Anterior cingulate cortex (tissue), 58 donors: Measurements from ENCODE around the gene PALLD.
A peak's percentile ranks its signal among the peaks of the same experiment; 100 is the strongest.

Source experiments
- DNase-seq, 58 donors: peaks; one replicate each; lab custom pipeline; 2025; lab: John Stamatoyannopoulos, UW

Gene PALLD

DNA sequence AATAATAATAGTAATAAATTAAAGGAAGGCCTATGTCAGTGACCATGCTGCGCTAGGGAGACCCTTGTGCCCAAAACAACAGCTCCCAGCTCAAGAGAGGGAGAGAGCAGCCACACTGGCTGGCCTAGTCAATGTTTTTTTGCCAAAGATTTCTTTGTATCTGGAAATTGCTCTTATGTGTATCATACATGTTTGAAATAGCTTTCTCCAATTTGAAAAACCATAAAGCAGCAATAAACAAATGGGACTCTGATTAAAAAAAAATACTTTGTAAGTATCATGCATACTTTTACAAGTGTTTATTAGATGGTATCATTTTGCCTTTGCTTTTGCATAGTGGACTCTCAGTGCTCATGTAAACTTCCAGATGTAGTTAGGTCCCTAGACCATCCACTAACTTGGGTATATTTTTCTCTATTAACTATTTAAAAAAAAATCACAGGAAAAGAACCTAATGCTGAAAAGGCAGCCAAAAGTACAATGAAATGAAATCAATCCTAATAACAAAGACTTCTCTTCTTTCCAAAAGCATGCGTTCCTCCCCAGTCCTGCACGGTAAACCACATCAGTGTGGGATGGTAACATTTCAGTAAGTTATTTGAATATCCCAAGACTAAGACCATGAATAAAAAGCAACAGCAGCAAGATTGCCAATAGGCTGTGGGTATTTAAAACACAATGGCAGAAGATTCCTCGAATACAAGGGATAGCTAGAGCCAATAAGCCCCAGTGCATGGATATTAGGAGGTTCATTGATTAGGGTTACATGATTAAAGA is 117.6 kb downstream of the PALLD start:
- DNase-seq = no peak

GRCh38 chr4:168615294-168616065 is 118.6 kb downstream of the PALLD start:
- no peak for DNase-seq

DNA sequence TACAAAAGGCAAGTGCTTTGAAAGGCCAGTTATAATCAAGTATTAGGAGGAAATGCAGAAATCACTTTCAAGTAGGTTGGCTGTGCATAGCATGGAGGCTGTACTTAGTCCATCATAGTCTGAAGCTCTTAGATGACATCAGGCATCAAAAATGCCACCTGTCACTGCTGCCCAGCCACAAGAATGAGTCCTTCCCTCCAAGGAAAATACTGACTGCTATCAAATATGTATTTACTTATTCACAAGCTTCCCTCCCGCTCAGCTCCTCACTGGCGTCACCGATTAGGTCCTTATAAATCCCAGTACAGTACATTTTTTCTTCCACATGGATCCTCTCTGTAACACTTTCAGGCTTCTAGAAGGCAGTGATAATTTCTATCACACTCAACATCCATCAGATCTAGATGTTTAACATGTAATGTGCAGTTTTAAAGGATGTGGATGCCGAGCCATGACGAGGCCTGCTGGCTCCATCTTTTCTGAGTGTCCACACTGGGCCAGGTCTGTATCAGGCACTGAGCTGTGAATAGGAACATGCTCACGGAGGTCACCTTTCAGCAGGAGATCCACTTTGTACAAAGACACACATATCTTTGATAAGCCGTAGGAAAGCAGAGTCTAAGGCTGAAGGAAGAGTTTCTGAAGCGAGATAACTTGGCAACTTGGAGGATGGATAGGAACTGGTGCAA is 121.9 kb downstream of the PALLD start:
- no peak for DNase-seq

GRCh38 chr4:168619266-168619631 is 122.4 kb downstream of the PALLD start:
- DNase-seq = no peak

DNA sequence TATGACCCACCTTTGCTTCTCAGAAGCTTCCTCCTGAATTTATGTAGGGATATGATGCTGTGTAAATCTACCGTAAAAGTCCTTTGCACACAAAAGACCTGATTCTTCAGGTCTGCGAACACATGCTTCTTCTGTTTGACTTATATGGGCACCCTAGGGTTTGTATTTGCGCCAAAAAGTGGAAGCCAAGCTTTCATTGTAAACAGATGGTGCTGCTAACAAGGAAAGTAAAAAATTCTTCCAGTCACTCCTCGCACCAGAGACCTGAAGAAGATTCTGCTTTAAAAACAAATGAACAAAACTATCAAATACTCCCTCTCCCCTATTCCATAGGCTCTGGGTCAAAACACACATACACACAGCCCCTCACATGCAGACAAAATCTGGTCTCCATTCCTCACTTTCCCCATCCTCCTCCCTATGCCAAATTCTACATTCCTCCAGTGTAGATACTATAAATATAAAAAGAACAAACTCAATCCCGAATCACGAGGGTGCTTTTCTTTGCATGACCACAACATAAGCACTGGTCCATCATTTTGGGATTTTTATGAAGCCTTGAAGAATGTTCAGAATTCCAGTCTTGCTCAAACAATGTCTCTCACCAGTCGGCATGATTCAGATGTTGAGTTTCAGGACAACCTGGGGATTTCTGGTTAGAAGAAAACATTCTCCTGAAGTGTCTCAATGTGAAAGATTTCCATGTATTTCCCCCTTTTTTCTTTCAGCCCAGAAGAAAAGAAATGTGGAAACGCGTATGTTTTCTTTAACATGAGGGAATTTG is 125.1 kb downstream of the PALLD start:
- no peak for DNase-seq

DNA sequence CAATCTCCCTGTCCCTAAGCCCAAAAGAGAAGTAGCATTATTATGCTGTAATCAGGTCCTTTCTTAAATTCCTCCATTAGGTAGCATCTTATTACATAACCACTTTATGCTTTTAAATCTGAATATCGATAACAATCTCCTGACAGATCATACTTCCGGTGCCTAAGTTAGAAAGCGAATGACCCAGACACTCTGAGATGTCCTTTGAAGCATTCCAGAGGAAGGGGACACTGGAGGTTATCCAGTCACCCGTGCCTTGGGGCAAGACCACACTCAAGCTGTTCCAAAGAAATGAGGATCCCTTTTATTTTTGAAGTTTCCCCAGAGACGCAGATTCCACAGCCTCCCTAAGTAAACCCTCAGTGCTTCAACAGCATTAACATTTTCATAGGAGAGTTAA is 125.7 kb downstream of the PALLD start:
- no peak for DNase-seq

GRCh38 chr4:168623011-168623410 is 126.2 kb downstream of the PALLD start:
- no peak for DNase-seq

DNA sequence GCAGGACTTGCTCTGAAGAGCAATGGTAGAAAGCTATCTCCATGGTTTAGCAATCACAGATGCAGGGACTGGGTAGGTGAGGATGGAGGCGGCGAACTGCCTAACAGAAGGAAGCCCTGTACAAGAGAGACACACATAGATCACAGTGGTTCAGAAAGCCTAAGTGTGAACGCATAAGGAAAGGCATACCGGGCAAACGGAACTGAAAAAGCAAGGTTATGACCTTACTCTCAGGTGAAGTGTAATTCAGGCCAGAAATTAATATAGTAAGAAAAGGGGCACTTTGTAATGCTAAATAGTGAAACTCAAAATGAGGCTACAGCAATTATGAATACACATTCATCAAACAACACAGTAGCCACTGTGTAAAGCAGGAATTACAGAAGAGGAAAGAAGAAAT is 126.6 kb downstream of the PALLD start:
- DNase-seq = no peak

DNA sequence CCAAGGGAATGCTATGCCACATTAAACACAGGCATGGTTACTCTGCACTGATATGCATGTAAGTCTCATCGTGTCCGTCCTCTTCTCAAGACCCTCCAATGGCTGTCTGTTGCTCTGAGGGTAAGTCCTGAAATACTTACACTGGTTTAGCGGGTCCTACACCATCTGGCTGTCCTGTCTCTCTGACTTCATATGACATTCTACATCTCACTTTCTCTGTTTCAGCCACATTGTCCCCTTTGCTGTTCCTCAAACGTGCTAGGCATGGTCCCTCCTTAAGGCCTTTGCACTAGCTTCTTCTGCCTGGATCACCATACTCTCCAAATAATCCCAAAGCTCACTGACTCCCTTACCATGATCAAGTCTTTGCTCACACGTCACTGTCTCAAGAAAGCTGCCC is 131.4 kb downstream of the PALLD start:
- no peak for DNase-seq

- no peak for DNase-seq
Measured at GRCh38 chr4:168629566-168629965, 132.7 kb downstream of the PALLD start.

GRCh38 chr4:168630445-168631187 is 133.8 kb downstream of the PALLD start:
- no peak for DNase-seq

DNA sequence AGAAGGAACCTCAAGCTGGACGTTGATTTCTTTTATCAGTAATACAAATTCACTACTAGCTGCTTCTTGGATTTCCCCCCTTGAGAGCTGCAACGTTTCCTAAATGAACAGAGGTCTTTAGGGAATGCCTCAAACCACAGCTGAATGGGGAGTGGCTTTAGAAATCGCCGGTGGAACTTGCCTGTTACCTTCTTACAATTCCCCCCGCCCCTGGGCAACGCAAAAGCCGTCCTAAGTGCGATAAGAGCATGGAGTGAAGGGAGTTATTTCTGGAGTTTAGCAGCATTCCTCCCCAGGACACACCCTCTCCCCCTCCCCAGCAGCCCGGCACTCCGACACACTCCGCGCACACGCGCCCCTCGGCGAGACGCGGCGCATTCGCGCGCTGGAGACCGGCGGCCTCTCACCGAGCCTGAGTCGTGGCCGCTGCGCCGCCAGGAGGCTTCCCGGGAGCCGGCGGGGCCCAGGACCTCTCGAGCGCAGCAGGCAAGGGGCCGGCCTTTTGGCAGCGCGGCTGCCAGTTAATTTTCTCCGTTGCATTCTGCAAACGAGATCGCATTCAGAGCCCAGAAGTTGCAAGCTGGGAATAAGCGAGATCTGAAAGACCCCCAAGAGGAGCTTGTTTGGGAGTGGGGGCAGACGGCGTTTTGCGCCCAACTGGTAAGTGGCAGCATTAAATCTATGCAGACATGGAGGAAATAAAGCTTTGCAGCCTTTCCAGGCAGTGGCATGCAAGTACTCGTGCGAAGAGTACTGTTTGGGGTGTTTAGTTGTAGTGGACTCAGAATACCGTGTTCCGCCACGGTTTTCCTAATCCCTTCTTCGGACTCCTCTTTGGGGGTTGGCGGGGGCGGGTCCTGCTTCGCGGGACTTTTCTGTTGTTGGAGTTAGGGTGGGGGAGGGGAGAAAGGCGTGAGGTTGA is 134.7 kb downstream of the PALLD start:
- DNase-seq = peak in 29 of 58 donors; percentile 1 to 28 (median 8)

DNA sequence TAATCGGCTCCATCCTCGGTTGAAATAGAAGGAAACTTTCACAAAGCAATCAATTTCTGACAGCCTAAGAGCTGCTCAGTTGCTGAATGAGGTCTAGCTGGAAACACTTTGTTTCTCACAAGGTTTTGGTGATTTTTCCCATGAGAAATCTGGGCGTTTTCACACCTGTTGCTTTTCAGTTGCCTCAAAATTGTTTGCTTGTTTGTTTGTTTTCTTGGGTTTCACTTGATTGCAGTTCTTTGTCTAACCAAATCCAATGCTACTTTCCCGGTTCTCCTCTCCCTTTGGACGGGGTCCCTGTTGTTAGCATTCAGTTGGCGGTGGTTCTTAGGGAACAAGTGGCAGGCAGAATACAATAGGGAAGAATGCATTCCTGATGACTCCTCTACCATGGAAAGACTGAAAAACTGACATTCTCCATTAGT is 135.5 kb downstream of the PALLD start:
- DNase-seq = no peak

- DNase-seq = no peak
Measured at GRCh38 chr4:168633064-168633463, 136.2 kb downstream of the PALLD start.

GRCh38 chr4:168633496-168633895 is 136.6 kb downstream of the PALLD start:
- no peak for DNase-seq

DNA sequence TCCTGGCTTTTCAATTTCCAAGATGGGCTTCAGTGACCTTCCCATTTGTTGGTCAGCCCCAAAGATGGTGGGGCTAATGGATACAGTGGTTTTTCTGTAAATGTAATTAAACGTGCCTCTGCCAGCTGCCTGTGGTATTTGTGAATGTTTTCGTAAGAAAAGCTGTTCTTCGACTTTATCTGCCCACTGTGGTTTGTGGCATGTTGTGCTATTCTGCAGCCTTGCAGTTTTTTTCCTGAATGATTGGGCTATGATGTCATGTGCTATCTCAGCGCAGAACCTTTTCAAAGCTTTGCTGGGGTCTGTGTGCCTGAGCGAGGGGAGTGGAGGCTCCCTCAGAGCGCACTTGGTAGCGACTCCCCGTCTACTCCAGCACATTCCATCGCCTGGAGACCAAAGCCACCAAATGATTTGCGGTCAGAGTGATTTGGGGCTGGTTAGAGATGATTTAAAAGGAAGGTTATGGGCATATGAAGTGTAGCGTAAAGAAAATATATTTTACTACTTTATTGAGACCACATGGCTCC is 137.5 kb downstream of the PALLD start:
- no peak for DNase-seq

DNA sequence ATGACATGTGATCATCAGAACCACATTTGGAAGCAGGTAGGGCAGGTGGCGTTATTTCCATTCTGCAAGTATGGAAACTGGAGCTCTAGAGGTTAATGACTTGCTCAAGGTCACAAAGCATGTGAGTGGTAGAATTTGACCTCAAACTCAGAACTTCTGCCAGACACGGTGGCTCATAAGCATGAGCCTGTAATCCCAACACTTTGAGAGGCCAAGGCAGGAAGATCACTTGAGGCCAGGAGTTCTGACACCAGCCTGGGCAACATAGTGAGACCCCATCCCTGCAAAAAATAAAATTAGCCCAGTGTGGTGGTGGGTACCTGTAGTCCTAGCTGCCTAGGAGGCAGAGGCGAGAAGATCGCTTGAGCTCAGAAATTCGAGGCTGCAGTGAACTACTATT is 139.2 kb downstream of the PALLD start:
- DNase-seq = no peak

- no peak for DNase-seq
Measured at GRCh38 chr4:168636506-168637196, 139.8 kb downstream of the PALLD start.
